Caki2 (cell line): ENCODE measurements around the gene SPARC. TPM values are rescaled to one million over a fixed set of nuclear protein-coding genes. Genes with fewer than 3 reads are reported as not detected.

ENCODE experiments used
- DNase-seq: peaks from one replicate; pipeline ENCODE4 v3.0.0-alpha.2; 2015; ENCODE audit warnings: low read depth
- in situ Hi-C: cut with HindIII; loops from 2 replicates; pipeline ENCODE4 v1.10.0; 2016; ENCODE audit warnings: low sequenced_read_pairs, low pct_unique_long_range_greater_than_20kb, mixed read lengths
- total RNA-seq: library from RNA; depleted of rRNA; stranded (reverse); fragments of >200 nt; shearing (Covaris generic); gene quantifications from 2 replicates; pipeline ENCODE4 v1.2.3, GENCODE V29; 2014; ENCODE audit warnings: low replicate concordance; rRNA removed

SPARC gene
- total RNA-seq, 1 experiment from 2014 or later: 111 TPM

GRCh38 chr5:151615431-151615830 lies 71.3 kb downstream of the SPARC start:
- DNase-seq: peak; percentile 39
- in situ Hi-C loops: no loop called here

DNA sequence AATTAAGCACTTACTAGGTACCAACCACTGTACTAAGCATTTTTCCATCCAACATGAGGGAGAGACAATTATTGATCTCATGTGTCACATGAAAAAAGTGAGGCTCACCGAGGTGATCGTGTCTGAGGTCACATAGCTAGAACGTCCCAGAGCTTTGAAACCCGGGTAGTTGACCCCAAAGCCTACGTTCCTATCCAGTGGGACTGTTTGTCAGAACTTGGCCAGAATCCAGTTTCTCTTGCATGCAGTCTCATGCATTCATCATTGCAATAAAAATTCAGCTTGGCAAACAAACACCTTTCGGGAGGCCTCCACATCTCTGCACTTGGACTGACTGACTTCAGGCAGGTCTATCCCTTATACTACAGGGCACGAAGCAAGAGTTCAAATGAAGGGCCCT lies 72.2 kb downstream of the SPARC start:
- in situ Hi-C loops: no loop called here
- DNase-seq: no peak

DNA sequence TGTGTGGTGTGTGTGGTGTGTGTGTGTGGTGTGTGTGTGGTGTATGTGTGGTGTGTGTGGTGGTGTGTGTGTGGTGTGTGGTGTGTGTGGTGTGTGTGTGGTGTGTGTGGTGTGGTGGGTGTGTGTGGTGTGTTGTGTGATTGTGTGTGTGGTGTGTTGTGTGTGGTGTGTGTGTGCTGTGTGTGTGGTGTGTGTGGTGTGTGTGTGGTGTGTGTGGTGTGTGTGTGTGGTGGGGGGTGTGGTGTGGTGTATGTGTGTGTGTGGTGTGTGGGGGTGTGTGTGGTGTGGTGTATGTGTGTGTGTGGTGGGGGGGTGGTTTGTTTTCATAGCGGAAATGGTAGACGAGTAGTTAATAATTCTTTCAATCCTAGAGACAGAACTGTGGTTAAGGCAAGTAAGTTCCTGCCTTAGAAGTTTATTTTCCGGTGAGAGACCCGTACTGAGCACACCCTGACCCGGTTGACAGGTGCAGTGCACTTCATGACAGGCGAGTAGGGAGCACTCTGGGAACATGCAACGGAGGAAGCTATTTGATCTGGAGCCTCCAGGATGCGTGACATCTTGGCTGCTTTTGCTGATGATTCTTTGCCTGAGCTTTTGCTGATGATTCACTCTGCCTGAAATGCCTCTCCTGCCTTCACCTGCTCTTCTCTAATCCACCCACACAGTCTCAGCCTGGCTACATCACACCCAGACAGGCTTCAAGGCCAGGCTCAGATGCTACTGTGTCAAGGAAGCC lies 73.9 kb downstream of the SPARC start:
- peak; percentile 67 for DNase-seq
- in situ Hi-C loops: no loop called here

DNA sequence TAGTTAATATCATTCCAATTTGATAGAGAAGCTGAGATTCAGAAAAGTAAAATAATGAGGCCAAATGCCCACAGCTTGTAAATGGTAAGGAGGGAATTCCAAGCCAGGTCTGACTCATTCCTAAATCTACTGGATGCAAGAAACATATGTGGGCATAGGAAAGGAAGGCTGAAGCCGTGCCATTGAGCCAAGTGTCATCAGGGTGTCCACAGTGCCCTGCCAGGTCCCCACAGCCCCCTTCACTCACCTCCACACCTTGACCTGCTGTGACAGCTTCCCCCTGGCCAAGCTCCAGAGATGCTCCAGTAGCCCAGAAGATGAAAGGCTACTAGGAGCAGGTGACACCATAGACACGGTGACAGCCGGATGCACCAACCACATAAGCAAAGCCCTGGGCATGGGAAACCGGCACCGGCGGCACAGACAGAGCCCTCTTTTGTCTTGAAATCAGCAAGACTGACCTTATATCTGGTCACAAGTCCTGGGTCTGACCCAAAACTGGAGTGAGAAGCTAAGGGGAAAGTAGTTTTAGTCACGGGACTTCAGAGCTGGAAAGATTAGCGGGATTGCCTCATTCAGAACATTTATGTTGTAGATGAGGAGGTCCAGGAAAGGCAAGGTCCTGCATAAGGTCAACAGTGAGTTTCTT lies 75.5 kb downstream of the SPARC start:
- in situ Hi-C loops: no loop called here
- no peak for DNase-seq

Other genes starting within 250 kb of the SPARC start
- gene SLC36A1, start 239.3 kb downstream of the SPARC start, total RNA-seq: 2.1 and 7.9 TPM in 2 replicates
- gene FAT2, start 95.6 kb downstream of the SPARC start, total RNA-seq: 0.27 and 0.84 TPM in 2 replicates
- 19.8 and 39.4 TPM in 2 replicates for gene ATOX1, start 71.7 kb upstream of the SPARC start, total RNA-seq
- gene G3BP1, start 85.0 kb upstream of the SPARC start, total RNA-seq: 55.1 and 91.9 TPM in 2 replicates
- not detected in 2 replicates for gene GLRA1, start 237.9 kb upstream of the SPARC start, total RNA-seq